C4-2B (cell line): ENCODE measurements around the gene LRP2.

ENCODE experiments used
- ZFX ChIP-seq: fragments of 450-650 bp; IDR thresholded peaks from 2 replicates; pipeline ENCODE4 v1.6.1; 2017
- TF ChIP-seq, protein P1 (sequence below): fragments of 450-650 bp; conservative IDR thresholded peaks from 2 replicates; pipeline ENCODE4 v1.5.1; 2017; ENCODE audit warnings: mild to moderate bottlenecking

DNA sequence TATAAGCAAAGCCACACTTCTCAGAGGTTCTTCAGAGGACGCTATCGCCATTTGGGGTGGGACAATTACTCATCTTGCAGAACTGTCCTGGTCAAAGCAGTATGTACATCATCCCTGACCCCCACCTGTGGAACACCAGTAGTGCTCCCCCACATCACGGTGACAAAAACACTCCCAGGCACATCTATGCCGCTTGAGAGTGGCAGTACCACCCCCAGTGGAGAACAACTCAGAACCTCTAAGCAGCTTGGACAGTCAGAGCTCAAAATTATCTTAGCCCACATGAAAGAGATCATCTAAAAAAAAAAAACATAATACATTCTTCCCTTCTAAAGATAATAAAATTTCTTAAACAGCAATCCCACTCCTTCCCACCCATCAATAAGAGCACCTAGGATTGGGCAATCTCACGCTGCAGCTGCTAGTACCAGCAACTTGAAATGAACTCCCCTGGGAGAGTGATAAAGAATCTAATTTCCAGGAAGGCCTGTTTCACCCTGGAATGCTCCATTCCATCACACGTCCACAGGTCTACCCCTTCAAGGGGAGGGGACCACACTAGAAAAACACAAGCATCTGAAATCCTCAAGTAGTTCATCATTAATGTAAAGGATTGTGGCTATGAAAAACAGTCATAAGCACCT lies 31.7 kb downstream of the LRP2 start:
- TF ChIP-seq, protein P1, sequence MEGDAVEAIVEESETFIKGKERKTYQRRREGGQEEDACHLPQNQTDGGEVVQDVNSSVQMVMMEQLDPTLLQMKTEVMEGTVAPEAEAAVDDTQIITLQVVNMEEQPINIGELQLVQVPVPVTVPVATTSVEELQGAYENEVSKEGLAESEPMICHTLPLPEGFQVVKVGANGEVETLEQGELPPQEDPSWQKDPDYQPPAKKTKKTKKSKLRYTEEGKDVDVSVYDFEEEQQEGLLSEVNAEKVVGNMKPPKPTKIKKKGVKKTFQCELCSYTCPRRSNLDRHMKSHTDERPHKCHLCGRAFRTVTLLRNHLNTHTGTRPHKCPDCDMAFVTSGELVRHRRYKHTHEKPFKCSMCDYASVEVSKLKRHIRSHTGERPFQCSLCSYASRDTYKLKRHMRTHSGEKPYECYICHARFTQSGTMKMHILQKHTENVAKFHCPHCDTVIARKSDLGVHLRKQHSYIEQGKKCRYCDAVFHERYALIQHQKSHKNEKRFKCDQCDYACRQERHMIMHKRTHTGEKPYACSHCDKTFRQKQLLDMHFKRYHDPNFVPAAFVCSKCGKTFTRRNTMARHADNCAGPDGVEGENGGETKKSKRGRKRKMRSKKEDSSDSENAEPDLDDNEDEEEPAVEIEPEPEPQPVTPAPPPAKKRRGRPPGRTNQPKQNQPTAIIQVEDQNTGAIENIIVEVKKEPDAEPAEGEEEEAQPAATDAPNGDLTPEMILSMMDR: no peak
- no peak for TF ChIP-seq ZFX
